SU-DHL-6 (cell line): ENCODE results near the gene B3GNT5.

Experiments used
- CTCF ChIP-seq: fragments of 200-600 bp; sonication (generic); IDR thresholded peaks from one replicate; pipeline ENCODE4 v1.5.1; 2017; ENCODE audit warnings: antibody characterized with exemption, mild to moderate bottlenecking, low read length, moderate library complexity; ENCODE audit not compliant: insufficient read depth, poor library complexity, severe bottlenecking
- EZH2phosphoT487 ChIP-seq: fragments of 200-600 bp; sonication (generic), shearing (Covaris generic); conservative IDR thresholded peaks from 2 replicates; pipeline ENCODE4 v1.6.1; 2018; ENCODE audit warnings: mild to moderate bottlenecking, antibody characterized with exemption, low read length, moderate library complexity, mixed read lengths

GRCh38 chr3:183298701-183299153 is 45.7 kb downstream of the B3GNT5 start:
- TF ChIP-seq CTCF (no peak), EZH2phosphoT487 (no peak)
